GM18499 (cell line): ENCODE data around the gene CRK.
"Not testable (repeated sequence)": the region's sequence is repeated elsewhere in the genome, so short reads cannot be mapped to it uniquely, and the experiment has no call there.

Source experiments
- ATAC-seq: cut with Tn5 transposase; IDR thresholded peaks from one replicate; pipeline ENCODE4 v1.9.1; 2021; ENCODE audit warnings: moderate number of reproducible peaks; ENCODE audit not compliant: insufficient read depth, unreplicated experiment

Gene CRK

DNA sequence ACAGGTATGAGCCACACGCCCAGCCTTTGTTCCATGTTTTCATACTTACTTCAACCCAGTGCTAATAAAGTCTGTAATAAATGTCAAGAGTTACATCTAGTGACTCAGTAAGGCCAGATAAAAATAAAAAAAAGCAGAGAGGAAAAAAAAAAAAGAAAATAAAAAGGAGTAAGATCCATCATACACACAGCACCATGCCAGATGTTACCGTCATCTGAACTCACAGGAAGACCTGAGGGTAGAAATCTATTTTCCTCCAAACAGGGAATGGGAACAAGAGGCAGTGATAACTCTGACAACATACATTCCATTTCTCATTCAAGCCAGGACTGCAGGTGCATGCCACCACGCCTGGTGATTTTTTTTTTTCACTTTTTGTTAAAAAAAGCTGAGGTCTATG is 20.7 kb downstream of the CRK start:
- ATAC-seq: no peak

DNA sequence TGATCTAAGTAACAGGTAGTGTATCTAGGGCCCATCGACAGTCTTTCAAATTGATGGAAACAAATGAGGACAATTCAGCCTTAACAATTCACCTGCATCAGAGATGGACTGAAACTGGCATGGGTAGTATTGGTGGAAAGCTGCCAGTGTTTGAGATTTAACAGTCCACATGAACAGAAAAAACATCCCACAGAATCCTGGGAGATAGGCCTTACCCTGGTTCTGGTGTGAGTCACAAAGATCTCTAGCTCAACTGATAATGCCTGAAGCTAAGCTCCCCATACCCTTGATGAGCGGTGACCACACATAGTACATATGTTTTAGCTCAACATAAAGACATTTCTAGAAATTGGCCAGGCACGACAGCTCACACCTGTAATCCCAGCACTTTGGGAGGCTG is 21.9 kb downstream of the CRK start:
- no peak for ATAC-seq

DNA sequence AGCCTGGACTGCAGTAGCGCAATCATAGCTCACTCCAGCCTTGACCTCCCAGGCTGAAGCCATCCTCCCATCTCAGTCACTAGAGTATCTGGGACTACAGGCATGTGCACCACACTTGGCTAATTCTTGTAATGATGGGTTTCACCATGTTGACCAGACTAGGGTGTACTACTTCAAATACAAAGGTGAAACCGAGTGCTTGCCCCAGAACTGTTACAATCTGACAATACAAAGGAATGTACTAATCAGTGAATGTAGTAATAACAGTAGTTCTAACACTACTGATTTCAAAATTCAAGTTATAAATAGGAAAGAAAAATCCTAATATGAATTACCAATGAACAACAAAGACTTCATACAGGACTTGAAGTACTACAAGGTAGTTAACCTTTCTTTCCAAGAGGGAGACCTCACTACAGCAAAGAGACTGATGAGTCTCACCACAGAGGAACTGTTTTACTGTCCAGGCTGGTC is 24.4 kb downstream of the CRK start:
- ATAC-seq: no peak

DNA sequence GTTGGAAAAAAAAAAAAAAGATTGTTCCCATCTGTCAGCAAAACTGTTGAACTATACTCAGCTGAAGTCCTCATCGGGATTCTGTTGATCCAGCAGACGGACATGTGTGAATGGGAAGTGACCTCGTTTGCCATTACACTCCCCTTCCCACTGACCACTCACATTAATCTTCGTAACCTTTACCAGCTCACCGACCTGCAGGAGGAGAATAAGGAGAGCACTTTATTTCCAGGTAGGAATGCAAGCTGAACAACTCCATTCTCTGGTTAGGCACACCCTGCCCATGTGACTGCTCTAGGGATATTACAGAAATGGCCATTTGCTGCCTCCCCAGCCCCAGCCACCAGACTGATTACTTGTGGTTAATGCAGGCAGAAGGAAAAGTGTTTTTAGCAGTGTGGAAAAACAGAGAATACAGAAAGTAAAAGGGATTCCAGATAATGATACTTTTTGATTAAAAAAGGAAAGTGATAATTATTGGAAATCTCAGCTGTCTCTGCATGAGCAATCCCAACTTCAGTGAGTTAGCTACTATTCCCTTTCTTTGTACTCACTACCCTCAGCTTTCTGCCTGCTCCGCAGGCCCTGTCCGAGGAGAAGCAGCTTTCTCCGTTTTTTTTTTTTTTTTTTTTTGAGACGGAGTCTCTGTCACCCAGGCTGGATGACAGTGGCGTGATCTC is 32.4 kb downstream of the CRK start:
- no peak for ATAC-seq

DNA sequence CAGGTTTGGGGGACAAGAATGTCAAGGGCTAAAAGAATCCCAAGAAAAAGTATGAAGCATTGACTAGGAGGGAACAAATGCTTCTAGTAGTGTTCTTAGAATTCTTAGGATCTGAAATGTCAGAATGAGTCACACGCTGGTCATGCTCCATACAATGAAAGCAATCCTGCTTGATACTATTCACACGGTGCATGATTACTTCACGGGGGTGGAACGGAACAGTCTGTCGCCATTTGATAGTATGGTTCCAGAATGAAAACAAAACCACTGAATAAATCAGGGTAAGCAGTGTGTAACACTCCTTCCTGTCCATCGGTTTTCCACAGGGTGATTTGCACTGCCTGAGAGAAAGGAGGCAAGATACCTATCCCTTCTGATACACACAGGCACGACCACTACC is 33.1 kb downstream of the CRK start:
- ATAC-seq: no peak

DNA sequence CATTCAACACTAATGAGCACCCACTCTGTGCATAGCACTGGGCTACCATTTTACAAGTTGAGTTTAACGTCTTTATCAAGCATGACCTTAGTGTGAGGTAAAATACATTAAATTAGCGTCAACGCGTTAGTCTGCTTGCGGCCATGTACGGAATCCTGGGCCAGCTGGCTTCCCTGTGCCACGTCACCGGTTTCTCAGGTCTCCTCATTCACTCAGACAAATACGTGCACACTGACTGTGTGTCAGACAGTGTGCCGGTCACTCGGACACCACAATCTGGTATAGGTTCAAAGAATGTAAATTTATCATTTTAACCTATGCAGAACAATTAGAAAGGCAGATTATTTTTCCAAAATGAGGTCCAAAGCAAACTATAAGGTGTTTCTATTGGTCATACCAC is 34.6 kb downstream of the CRK start:
- ATAC-seq: no peak

DNA sequence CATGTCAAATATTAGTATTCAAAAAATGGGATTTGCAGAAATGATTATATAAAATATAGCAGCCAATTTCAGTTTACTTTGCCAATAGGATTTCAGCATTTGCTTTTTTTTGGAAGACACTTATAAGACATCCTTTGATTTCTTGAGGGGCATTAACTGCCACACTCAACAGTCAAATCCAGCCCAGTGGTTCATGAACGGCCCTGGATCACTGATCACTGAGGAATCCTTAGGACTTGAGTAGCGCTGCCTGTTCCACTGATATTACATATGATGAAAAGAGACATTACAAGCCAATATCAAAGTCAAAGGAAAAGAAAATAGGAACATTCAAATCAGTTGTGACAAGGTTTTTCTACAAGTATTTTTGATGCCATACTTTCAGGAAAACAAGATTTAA is 35.1 kb downstream of the CRK start:
- no peak for ATAC-seq

DNA sequence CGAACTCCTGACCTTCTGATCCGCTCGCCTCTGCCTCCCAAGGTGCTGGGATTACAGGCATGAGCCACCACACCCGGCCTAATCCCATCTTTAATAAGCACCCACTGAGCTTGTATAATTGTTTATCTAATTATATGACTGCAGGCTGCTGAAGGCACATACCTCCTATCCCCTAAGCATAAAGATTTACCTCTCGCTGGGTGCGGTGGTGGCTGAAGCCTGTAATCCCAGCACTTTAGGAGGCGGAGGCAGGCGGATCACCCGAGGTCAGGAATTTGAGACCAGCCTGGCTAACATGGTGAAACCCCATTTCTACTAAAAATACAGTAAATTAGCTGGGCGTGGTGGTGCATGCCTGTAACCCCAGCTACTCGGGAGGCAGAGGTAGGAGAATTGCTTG is 35.9 kb downstream of the CRK start:
- ATAC-seq: no peak

DNA sequence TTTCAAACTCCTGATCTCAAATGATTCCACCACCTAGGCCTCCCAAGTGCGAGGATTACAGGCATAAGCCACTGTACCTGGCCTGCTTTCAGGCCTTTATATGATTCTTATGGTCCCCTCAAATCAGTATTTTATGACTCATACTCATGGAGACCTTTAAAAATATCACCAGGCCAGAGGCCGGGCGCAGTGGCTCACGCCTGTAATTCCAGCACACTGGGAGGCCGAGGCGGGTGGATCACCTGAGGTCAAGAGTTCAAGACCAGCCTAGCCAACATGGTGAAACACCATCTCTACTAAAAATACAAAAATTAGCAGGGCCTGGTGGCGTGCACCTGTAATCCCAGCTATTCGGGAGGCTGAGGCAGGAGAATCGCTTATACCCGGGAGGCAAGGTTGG is 37.6 kb downstream of the CRK start:
- not testable (repeated sequence) for ATAC-seq

DNA sequence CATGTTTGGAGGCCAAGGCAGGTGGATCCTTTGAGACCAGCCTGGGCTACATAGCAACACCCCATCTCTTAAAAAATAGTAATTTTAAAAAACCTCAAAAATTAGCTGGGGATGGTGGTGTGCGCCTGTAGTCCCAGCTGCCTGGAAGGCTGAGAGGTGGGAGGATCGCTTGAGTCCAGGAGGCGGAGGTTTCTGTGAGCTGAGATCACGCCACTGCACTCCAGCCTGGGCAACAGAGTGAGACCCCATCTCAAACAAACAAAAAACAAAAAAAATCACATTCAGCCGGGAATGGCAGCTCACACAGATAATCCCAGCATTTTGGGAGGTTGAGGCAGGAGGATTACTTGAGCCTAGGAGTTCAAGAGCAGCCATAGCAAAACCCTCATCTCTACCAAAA is 39.6 kb downstream of the CRK start:
- no peak for ATAC-seq

DNA sequence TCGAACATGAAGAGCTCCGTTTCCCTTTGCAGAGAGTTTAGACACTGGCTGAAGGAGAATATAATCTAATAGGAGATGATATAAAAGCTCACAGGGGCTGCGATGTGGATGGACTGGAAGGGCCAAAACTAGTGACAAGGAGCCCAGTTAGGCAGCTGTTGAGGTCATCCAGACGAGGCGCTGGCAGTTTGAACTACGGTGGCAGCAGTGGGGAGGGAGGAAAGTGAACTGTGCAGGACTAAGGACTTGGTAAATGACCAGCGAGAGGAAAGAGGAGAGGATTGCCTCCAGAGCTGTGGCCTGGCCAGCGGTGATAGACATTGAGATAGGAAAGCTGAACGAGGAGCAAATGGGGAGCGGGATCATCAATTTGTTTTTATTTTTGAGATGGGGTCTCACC is 41.4 kb downstream of the CRK start:
- ATAC-seq: no peak

DNA sequence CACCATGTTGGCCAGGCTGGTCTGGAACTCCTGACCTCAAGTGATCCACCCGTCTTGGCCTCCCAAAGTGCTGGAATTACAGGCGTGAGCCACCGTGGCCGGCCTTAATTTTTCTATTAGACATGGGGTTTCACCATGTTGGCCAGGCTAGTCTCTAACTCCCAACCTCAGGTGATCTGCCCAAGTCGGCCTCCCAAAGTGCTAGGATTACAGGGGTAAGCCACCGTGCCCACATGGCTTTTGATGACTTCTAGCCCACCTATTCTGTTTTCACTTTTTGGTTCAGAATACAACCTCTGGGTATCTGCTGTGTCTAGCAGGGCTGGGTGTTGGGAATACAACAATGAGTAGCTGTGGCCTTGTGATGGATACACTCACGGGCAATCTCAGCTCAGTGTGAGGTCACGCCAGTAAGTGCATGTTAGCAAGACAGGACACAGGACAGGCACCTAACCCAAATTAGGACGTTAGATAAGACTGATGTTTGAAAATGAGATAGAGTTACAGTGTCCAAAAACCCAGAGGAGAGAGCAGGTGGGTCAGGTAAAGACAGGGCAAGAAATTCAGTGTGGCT is 41.9 kb downstream of the CRK start:
- no peak for ATAC-seq

DNA sequence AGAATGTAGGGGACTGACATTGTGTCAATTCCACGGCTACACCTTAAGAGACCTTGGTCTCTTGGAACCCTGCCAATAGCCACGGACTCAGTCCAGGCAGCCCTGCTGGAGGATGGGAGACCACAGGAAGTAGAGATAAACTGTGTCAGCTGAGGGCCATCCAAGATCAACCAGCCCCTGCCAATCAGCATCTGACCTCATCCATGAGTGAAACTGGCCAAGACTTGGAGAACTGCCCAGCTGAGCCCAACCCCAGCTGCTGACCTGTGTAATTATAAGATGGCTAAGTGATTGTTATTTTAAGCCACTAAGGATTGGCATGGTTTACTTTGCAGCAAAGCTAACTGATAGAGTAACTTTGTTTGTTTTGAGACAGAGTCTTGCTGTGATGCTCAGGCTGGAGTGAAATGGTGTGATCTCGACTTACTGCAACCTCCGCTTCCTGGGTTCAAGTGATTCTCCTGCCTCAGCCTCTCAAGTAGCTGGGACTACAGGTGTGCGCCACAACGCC is 42.7 kb downstream of the CRK start:
- no peak for ATAC-seq

DNA sequence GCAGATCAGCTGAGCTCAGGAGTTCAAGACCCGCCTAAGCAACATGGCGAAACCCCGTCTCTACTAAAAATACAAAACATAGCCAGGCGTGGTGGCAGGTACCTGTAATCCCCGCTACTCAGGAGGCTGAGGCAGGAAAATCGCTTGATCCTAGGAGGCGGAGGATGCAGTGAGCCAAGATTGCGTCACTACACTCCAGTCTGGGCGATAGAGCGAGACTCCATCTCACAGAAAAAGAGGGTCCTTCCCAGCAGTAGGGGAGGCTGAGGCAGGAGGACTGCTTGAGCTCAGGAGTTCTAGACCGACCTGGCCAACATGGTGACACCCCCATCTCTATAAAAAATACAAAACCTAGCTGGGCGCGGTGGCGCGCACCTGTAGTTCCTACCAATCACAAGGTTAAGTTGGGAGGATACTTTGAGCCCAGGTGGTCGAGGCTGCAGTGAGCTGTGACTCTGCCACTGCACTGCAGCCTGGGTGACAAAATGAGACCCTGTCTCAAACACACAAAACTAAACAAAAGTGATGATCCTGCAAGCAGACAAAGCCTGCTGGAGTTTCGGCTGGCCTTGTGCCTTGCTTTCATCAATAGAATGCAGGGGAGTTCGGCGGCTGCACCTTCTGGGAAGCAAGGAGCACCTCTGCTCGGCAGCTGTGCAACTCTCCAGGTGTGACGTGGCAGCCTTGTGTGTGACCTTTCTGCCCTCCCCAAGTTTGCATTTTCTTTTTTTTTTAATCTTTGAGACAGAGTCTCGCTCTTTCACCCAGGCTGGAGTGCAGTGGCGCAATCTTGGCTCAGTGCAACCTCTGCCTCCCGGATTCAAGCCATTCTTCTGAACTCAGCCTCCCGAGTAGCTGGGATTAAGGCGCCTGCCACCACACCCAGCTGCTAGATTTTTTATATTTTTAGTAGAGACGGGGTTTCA is 43.6 kb downstream of the CRK start:
- no peak for ATAC-seq

DNA sequence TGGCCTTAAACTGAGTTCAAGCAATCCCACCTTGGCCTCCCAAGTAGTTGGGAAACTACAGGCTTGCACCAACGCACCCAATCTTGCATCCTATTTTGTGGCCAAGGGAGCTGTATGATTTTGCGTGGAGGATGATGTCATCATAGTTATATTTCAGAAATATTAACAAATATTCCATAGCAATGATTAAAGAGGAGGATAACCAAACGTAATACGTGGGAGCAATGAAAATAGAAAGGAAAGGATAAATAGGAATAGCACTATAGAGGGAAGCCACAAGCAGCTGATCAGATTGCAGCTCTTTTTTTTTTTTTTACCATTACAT is 53.8 kb downstream of the CRK start:
- no peak for ATAC-seq

DNA sequence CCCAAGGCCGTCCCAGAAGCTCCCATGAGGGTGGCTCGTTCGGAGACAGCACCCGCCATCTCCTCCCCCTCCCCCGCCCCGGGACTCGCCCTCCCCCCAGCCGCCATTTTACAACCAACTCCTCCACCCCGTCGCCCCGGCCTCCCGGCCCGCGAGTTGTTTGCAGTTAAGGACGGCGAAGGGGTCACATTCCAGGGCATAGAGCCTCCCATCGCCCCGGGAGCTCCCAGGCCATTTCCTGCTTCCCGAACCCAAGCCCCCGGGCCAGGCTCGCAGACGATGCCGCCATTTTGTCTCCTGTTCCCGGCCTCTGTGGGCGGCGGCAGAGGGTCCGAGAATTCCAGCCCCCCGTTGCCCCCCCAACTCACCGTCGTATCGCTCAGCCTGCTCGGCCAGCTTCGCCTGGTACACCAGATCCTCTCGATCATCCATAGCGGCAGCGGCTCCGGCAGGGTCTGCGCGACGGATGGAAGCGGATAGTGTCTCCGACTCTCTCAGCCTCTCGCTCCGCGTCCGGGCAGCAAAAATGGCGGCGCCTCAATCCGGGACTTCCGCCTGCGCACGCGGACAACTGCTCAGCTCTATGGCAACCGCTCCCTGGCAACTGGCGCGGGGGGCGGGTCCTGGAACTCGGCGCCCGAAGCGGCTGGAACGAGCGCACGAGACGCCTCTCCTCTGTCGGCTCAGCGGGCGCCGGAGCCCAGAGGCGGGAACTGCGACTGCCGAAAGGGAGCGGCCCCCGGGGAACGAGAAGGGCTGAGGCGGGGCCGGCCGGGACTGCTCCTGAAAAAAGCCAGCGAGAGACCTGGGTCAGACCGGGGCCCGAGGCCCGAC is 56.1 kb downstream of the CRK start, which contains the start of gene YWHAE:
YWHAE (minus strand) TSS at position 544 of the 834 bp plus-strand sequence; CDS start at position 432, 112 bp downstream.
- ATAC-seq: no peak

DNA sequence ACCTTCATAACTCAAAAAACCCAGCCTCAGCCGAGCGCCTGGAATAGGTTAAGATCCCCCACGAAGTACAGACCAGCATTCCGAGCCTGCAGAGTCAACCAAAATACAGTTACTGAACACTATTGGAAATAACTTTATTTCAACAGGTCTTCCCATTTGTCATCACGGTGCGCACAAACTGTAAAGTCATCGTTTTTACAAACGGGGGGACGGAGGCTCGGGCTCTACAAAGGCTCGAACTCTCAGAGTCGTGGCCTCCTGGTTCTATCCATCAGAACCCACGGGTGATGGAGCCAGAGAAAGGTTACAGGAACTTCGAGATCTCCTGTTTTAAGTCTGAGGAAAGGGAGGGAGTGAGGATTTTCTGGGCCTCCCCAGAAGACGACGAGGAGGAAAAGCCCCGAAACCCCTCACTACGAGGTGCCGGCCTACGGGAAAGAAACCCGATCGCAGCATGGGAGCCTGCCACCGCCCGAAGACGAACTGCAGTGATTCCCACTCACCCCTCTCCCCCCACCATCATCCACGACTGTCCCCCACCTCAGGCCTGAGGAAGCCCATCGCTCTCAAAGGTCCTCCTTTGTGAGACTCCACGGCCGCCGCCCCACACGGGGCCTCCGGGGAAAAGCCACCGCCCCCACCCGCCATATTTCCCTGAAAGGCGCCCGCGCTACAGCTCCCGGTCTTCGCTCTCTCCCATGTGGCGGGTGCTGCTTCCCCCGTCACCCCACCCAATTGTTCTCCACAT is 56.9 kb downstream of the CRK start:
- ATAC-seq: no peak

DNA sequence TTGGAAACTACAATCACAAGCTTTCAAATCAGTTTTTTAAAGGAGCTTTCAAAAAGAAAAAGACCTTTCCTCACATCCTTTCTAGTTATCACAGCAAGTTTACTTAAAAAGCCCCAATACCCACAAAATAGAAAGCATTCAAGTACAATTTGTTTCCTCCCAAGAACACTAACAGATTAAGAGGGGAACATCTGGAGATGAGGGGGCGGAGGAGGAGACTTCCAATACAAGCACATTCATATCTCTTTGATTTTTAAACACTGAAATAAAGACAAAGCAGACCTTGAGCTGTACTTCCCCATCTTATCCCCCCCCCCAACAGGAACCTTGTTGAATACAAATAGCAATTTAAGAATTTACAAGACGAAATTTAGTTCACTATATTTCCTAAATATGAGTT is 58.0 kb downstream of the CRK start:
- ATAC-seq: no peak

DNA sequence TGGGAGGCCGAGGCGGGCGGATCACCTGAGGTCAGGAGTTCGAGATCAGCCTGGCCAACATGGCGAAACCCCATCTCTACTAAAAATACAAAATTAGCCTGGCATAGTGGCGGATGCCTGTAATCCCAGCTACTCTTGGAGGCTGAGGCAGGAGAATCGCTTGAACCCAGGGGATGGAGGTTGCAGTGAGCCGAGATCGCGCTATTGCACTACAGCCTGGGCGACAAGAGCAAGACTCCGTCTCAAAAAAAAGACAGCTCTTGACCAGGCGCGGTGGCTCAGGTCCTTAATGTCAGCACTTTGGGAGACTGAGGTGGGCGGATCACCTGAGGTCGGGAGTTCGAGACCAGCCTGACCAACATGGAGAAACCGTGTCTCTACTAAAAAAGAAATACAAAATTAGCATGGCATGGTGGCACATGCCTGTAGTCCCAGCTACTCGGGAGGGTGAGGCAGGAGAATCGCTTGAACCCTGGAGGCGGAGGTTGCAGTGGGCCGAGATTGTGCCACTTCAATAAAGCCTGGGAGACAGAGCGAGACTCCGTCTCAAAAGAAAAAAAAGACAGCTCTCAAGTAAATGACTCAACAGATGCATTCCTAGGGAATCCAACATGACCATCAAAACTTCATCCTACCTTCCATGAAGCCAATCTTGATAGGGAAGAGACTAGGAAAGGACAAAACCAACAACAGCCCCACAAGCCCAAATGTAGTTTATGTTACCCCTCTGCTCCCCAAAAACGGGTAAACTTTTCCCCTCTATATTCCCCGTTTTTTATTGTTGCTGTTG is 60.0 kb downstream of the CRK start:
- ATAC-seq: not testable (repeated sequence)
